HG03457 (cell line): ENCODE data around the gene CCDC121.
A peak's percentile ranks its signal among the peaks of the same experiment; 100 is the strongest.

ENCODE experiments used
- ATAC-seq: cut with Tn5 transposase; IDR thresholded peaks from one replicate; pipeline ENCODE4 v1.9.1; 2021; ENCODE audit warnings: moderate number of reproducible peaks; ENCODE audit not compliant: unreplicated experiment

The CCDC121 gene

DNA sequence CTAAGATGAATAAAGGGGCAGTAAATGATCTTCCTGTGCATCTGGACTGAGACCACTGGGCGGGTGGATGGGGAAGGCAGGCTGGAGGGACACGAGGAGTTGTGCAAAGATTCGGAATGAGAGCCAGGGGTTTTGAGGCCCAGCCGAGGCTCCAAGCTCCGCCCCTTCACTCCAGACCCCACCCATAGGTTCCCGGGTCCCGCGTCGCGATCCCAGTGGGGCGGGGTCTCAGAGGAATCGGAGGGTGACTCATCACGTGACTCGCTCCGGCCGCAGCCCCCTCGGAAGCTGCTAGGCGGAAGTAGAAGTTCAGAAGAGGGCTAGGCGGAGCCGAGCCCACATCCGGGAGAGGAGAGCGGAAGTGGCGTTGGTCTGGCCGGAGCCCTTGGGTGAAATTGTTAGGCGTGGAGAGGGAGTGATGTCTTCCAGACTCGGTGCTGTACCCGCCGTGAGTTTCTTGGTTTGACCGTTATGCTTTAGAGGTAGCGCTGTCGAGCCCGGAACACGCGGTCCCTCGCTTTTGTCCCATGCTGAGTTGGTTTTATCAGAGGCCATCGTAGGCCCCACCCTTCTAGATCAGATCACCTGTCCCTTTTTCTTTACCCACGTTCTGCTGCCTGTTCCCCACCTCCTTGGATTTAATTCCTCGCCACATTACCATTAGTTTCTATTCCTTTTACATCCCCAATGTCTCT is 46.0 kb downstream of the CCDC121 start, which contains the start of gene ZNF512:
TSS of gene ZNF512 (plus strand) at position 348 of the 695 bp plus-strand sequence. CDS start at position 419, 71 bp downstream.
- ATAC-seq: peak; percentile 95

GRCh38 chr2:27582129-27582694 is 46.6 kb downstream of the CCDC121 start:
- ATAC-seq: no peak

GRCh38 chr2:27581417-27582128 is 47.2 kb downstream of the CCDC121 start:
- ATAC-seq: no peak
